Bronchial epithelial cell (primary cell): ENCODE data around the gene C1orf21. TPM values are rescaled to one million over a fixed set of nuclear protein-coding genes. Genes with fewer than 3 reads are reported as not detected.

Source experiments
- DNase-seq: peaks from one replicate; pipeline ENCODE4 v3.0.0-alpha.2; 2010; ENCODE audit warnings: low read depth
- FAIRE-seq: peaks from 2 replicates; lab custom pipeline; 2011; peaks lifted over from hg19 to GRCh38; lab: Jason Lieb, UNC
- H3K27me3 ChIP-seq: 2 replicates; pipeline ENCODE4 v1.5.1; 2011; ENCODE audit warnings: low read length; ENCODE audit not compliant: control insufficient read depth, insufficient read depth
- H3K36me3 ChIP-seq: 2 replicates; pipeline ENCODE4 v1.5.1; 2011; ENCODE audit warnings: low read length; ENCODE audit not compliant: control insufficient read depth, insufficient read depth
- H3K4me3 ChIP-seq: 2 replicates; pipeline ENCODE4 v1.5.1; 2011; ENCODE audit warnings: mild to moderate bottlenecking, low read depth, low read length, control low read depth
- total RNA-seq: library from RNA; depleted of rRNA; stranded (reverse); fragments of >200 nt; gene quantifications from 2 replicates; pipeline ENCODE4 v1.2.1, GENCODE V29; 2014
- TF ChIP-seq, protein P1 (sequence below): IDR thresholded peaks from 2 replicates; pipeline ENCODE4 v1.5.1; 2011; ENCODE audit warnings: mild to moderate bottlenecking, moderate library complexity, low read length, control low read depth, inconsistent platforms; ENCODE audit not compliant: insufficient read depth, severe bottlenecking

C1orf21 gene
- total RNA-seq, 1 donor from 2014 or later = 10.3 TPM

DNA sequence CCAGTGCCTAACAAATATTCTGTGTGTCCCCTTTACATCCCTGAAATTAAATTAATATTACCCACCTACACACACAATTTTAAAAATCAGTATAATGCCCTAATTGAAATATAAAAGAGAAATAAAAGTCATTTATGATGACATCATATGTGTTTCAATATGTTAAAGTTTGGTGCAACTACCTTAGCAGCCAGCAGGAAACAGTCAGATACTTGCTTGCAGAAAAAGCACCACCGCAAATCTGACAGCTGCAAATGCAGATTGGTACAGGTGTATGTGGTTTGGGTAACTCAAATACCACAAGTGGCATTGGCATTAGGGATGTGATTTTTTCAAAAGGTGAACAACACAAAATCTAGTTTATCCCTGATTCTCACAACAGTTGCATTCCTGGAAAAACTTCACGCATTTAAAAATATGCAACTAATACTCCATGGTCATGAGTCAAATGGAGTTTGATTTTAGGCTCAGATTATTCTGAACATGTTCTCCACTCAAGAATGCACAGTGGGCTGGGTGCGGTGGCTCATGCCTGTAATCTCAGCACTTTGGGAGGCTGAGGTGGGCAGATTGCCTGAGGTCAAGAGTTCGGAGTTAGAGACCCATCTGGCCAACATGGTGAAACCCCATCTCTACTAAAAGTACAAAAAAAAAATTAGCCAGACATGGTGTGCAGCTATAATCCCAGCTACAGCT, 261.5 kb downstream of the C1orf21 start:
- Histone ChIP-seq H3K27me3 (peaks cover 2% of the 10 kb centered on the region), H3K4me3 (no peak overlapping the region), H3K36me3 (no peaks in the 10 kb centered on the region)
- TF ChIP-seq, protein P1, sequence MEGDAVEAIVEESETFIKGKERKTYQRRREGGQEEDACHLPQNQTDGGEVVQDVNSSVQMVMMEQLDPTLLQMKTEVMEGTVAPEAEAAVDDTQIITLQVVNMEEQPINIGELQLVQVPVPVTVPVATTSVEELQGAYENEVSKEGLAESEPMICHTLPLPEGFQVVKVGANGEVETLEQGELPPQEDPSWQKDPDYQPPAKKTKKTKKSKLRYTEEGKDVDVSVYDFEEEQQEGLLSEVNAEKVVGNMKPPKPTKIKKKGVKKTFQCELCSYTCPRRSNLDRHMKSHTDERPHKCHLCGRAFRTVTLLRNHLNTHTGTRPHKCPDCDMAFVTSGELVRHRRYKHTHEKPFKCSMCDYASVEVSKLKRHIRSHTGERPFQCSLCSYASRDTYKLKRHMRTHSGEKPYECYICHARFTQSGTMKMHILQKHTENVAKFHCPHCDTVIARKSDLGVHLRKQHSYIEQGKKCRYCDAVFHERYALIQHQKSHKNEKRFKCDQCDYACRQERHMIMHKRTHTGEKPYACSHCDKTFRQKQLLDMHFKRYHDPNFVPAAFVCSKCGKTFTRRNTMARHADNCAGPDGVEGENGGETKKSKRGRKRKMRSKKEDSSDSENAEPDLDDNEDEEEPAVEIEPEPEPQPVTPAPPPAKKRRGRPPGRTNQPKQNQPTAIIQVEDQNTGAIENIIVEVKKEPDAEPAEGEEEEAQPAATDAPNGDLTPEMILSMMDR = no peak
- DNase-seq = no peak
- FAIRE-seq = no peak

DNA sequence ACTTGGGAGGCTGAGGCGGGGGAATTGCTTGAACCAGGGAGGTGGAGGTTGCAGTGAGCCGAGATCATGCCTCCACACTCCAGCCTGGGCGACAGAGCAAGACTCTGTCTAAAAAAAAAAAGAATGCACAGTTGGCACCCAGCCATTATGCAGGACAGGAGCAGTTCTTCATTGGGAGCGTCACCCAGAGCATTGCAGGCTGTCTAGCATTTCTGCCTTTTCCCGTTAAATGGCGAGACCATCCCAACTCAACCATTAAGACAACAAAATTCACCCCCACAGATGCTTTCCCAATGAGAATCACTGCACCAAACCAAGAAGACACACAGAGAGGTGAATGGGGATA, 262.0 kb downstream of the C1orf21 start:
- FAIRE-seq (no peak), DNase-seq (no peak)
- Histone ChIP-seq H3K27me3 (peaks cover 2% of the 10 kb centered on the region), H3K4me3 (no peak overlapping the region), H3K36me3 (no peaks in the 10 kb centered on the region)
- TF ChIP-seq, protein P1 = no peak

DNA sequence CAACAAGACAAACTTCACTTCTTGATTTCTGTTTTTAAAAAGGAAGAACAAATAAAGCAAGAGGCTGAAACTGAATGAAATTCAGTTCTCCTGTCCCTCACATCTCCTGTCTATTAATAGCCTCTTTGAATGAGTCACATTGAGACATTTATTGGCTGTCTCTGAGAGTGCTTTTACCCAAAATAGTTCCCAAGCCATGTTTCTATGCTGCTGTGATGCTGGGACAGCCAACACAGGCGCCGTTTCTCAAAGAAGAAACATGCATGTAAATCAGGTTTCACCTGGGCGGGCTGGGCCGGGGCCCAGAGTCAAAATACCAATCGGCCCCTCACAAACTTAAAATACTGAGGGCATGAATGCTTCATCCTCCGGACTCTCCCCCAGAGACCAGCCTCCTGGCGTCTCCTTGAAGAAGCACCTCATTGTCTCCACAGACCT, 262.6 kb downstream of the C1orf21 start:
- DNase-seq (no peak), FAIRE-seq (no peak)
- TF ChIP-seq, protein P1 = no peak
- peaks cover 2% of the 10 kb centered on the region for H3K27me3 ChIP-seq
- H3K4me3 ChIP-seq = no peak overlapping the region
- no peaks in the 10 kb centered on the region for H3K36me3 ChIP-seq

DNA sequence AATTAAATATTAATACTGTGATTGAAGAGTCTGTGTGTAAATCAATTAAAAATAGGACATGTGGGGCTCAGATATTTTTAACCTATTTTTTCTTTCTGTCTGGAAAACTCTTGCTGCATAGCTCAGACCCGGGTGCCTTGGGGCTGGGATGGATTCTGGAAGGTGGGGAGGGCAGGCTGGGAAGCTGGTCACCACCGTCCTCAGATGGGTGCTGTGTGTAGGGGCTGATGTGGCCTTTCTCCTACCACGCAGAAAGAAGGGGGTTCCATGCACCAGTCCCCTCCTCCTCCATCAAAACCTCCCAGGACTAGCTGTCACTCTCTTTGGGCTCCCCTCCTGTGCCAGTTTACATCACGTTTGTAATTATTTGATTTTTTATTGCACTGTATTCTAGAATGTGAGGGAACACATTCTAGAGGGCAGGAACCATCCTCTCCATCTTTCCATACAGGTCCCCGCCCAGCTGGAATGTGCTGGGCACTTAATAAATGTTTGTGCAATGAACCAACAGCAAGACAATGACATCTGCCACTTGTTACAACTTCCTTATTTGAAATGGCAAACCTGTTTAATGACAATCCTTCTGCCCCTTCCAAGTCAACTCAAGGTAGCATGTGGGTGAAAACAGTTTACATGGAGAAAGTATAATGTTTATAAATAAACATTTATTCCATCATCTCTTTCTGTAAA, 263.5 kb downstream of the C1orf21 start:
- TF ChIP-seq, protein P1 = no peak
- no peak for DNase-seq
- no peak for FAIRE-seq
- Histone ChIP-seq H3K27me3 (peaks cover 2% of the 10 kb centered on the region), H3K4me3 (no peak overlapping the region), H3K36me3 (no peaks in the 10 kb centered on the region)

DNA sequence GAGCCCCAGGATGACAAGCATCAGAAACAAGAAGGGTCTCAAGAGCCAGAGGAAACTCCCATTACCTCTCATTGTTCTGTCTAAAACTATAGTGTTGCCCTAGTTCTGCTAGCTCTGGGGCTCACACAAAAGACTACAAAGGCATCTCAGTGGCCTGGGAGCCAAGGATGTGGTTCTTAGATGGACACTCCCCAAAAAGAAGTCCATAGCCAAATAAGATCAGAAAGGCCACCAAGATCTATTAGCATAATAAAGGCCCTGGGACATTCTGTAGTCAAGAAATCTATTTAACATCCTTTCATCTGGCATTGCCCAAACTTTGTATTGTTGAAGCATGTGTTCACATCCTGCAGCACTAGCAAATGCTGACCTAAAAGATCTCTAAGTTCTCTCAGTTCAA, 268.4 kb downstream of the C1orf21 start:
- TF ChIP-seq, protein P1 = no peak
- no peak for FAIRE-seq
- Histone ChIP-seq H3K27me3 (no peaks in the 10 kb centered on the region), H3K4me3 (no peak overlapping the region), H3K36me3 (no peaks in the 10 kb centered on the region)
- DNase-seq = no peak

DNA sequence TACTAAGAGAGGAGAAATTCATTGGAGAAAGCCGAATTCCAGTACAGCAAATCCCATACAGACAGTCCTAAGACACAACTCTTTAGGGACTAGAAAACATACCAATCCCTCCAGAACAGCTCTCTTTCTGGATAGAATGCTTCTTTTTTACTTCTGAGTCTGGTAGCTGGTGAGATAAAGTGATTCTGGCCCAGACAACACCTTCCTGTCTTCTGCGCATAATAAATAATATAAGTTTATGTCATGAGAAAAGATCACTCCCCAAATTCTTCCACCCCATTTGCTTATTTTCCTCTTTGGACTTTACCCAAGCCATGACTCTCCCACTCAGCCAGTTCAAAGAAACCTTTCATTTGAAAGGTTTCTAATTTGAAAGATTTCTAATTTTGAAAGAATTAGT, 269.4 kb downstream of the C1orf21 start:
- no peak for DNase-seq
- TF ChIP-seq, protein P1 = no peak
- no peak overlapping the region for H3K4me3 ChIP-seq
- no peak for FAIRE-seq
- H3K27me3 ChIP-seq = no peaks in the 10 kb centered on the region
- no peaks in the 10 kb centered on the region for H3K36me3 ChIP-seq
